ENCODE data around the gene CACNA1A.
"Not testable (repeated sequence)": the region's sequence is repeated elsewhere in the genome, so short reads cannot be mapped to it uniquely, and the experiment has no call there.

Gene CACNA1A

DNA sequence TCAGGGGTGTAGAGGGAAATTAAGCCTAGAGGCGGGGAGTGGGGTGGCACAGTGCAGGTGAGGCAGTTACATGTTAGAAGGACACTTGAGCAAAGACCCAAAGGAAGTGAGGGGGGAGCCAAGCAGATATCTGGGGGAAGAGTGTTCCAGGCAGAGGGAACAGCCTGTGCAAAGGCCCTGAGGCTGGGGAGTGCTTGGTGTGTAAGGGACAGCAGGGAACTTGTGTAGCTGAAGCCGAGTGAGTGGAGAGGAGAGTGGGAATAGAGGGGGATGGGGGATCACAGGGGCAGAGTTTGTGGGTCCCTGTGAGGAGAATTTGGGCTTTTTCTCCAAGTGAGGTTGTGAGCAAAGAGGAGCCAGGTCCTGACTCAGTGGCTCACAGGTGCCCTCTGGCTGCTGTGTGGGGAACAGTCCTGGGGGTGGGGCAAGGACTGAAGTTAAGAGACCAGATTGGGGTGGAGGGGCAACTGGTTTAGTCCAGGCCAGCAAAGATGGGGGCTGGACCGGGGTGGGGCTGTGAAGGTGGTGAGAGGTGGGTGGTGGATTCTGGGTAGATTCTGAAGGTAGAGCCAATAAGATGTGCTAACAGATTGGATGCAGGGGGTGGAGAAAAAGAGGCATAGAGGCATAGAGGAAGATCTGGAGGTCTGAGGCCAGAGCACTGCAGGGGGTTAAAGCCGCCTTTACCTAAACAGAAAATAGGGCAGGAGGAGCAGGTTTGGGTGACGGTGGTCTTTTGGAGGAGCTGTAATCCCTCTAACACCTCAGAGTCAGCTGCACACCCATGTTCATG, 75.3 kb downstream of the CACNA1A start:
- no peak for TF ChIP-seq BHLHE40 (IDR thresholded peaks at IDR 0.05; ENCODE audit: borderline replicate concordance)
- TF ChIP-seq, protein P1, sequence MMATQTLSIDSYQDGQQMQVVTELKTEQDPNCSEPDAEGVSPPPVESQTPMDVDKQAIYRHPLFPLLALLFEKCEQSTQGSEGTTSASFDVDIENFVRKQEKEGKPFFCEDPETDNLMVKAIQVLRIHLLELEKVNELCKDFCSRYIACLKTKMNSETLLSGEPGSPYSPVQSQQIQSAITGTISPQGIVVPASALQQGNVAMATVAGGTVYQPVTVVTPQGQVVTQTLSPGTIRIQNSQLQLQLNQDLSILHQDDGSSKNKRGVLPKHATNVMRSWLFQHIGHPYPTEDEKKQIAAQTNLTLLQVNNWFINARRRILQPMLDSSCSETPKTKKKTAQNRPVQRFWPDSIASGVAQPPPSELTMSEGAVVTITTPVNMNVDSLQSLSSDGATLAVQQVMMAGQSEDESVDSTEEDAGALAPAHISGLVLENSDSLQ (IDR thresholded peaks at IDR 0.05) = no peak
- no peak for TF ChIP-seq HDGF (IDR thresholded peaks at IDR 0.05; ENCODE audit: borderline replicate concordance)
- TF ChIP-seq FOXM1 (IDR thresholded peaks at IDR 0.05; ENCODE audit: borderline replicate concordance) = no peak
- TF ChIP-seq SP1 (IDR thresholded peaks at IDR 0.05) = no peak
- no peak for TF ChIP-seq FOXK2 (IDR thresholded peaks at IDR 0.05)
- no peak for TF ChIP-seq ZNF384 (IDR thresholded peaks at IDR 0.05)
- TF ChIP-seq NFRKB (IDR thresholded peaks at IDR 0.05) = no peak
- TF ChIP-seq L3MBTL2 (conservative IDR thresholded peaks at IDR 0.05) = no peak
- no peak for TF ChIP-seq SUZ12 (IDR thresholded peaks at IDR 0.05)
- TF ChIP-seq CTBP1 (IDR thresholded peaks at IDR 0.05; ENCODE audit: borderline replicate concordance) = no peak
- TF ChIP-seq FOXA1 (IDR thresholded peaks at IDR 0.05) = no peak
- TF ChIP-seq ARNT (IDR thresholded peaks at IDR 0.05) = no peak
- no peak for TF ChIP-seq LEF1 (IDR thresholded peaks at IDR 0.05; ENCODE audit: borderline replicate concordance)
- no peak for TF ChIP-seq ELF4 (IDR thresholded peaks at IDR 0.05)
- TF ChIP-seq TARDBP (IDR thresholded peaks at IDR 0.05) = no peak
- ChIA-PET POLR2A (no interaction called here), CTCF (interaction anchor here (0.5 to 0.7 kb wide), 2 partner anchors 48 to 285 kb away, joined by 4 to 5 read pairs; no protein-coding TSS in a partner anchor)
- peak; percentile 50 for DNase-seq (ENCODE audit: extremely low spot score)

DNA sequence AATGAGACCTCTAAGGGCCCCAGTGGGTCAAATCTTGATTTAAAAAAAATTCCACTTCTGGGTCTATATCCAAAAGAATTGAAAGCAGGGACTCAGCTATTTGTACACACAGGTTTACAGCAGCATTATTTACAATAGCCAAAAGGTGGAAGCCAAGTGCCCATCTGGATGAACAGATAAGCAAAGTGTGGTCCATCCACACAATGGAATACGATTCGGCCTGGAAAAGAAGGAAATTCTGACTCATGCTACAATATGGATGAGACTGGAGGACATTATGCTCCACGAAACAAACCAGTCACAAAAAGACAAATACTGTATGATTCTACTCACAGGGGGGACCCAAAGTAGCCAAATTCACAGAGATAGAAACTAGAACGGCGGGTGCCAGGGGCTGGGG, 76.7 kb downstream of the CACNA1A start:
- ChIA-PET CTCF (interaction anchor here (0.6 to 1.0 kb wide), 2 partner anchors 25 to 152 kb away, joined by 3 read pairs; no protein-coding TSS in a partner anchor), POLR2A (interaction anchor here (0.6 kb wide), 1 partner anchor 310 kb away, joined by 3 read pairs; no protein-coding TSS in a partner anchor)
- no peak for TF ChIP-seq L3MBTL2 (conservative IDR thresholded peaks at IDR 0.05)
- no peak for TF ChIP-seq FOXM1 (IDR thresholded peaks at IDR 0.05; ENCODE audit: borderline replicate concordance)
- TF ChIP-seq ELF4 (IDR thresholded peaks at IDR 0.05) = no peak
- TF ChIP-seq HDGF (IDR thresholded peaks at IDR 0.05; ENCODE audit: borderline replicate concordance) = no peak
- TF ChIP-seq ARNT (IDR thresholded peaks at IDR 0.05) = no peak
- no peak for TF ChIP-seq FOXK2 (IDR thresholded peaks at IDR 0.05)
- no peak for TF ChIP-seq TARDBP (IDR thresholded peaks at IDR 0.05)
- no peak for TF ChIP-seq ZNF384 (IDR thresholded peaks at IDR 0.05)
- no peak for TF ChIP-seq SUZ12 (IDR thresholded peaks at IDR 0.05)
- no peak for TF ChIP-seq LEF1 (IDR thresholded peaks at IDR 0.05; ENCODE audit: borderline replicate concordance)
- TF ChIP-seq, protein P1 (IDR thresholded peaks at IDR 0.05) = no peak
- no peak for TF ChIP-seq NFRKB (IDR thresholded peaks at IDR 0.05)
- no peak for TF ChIP-seq CTBP1 (IDR thresholded peaks at IDR 0.05; ENCODE audit: borderline replicate concordance)
- TF ChIP-seq BHLHE40 (IDR thresholded peaks at IDR 0.05; ENCODE audit: borderline replicate concordance) = no peak
- TF ChIP-seq FOXA1 (IDR thresholded peaks at IDR 0.05) = no peak
- no peak for DNase-seq (ENCODE audit: extremely low spot score)

DNA sequence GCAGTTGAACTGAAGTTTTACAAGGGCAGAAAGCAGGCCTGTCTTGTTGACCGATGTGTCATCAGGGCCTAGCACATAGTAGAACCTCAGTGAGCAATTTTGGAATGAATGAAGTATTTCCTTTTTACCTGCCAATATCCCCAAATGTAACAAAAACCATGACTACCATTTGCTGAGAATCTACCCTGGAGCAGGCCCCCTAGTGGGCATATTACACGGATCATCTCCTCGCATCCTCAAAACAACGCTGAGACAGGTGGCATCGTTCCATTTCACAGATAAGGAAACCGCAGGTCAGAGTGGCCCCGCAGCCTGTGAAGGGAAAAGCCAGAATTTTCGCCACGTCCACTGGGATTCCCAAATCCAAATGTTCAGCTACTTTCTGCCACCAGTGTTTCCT, 77.9 kb downstream of the CACNA1A start:
- ChIA-PET CTCF (interaction anchor here (0.8 kb wide), 2 partner anchors 10 to 98 kb away, joined by 3 read pairs; no protein-coding TSS in a partner anchor), POLR2A (no interaction called here)
- TF ChIP-seq HDGF (IDR thresholded peaks at IDR 0.05; ENCODE audit: borderline replicate concordance) = no peak
- no peak for TF ChIP-seq ARNT (IDR thresholded peaks at IDR 0.05)
- TF ChIP-seq NFRKB (IDR thresholded peaks at IDR 0.05) = no peak
- no peak for TF ChIP-seq ELF4 (IDR thresholded peaks at IDR 0.05)
- TF ChIP-seq FOXA1 (IDR thresholded peaks at IDR 0.05) = no peak
- TF ChIP-seq, protein P1 (IDR thresholded peaks at IDR 0.05) = no peak
- TF ChIP-seq FOXM1 (IDR thresholded peaks at IDR 0.05; ENCODE audit: borderline replicate concordance) = no peak
- no peak for TF ChIP-seq LEF1 (IDR thresholded peaks at IDR 0.05; ENCODE audit: borderline replicate concordance)
- no peak for TF ChIP-seq SP1 (IDR thresholded peaks at IDR 0.05)
- peak; percentile 30 for DNase-seq (ENCODE audit: extremely low spot score)

DNA sequence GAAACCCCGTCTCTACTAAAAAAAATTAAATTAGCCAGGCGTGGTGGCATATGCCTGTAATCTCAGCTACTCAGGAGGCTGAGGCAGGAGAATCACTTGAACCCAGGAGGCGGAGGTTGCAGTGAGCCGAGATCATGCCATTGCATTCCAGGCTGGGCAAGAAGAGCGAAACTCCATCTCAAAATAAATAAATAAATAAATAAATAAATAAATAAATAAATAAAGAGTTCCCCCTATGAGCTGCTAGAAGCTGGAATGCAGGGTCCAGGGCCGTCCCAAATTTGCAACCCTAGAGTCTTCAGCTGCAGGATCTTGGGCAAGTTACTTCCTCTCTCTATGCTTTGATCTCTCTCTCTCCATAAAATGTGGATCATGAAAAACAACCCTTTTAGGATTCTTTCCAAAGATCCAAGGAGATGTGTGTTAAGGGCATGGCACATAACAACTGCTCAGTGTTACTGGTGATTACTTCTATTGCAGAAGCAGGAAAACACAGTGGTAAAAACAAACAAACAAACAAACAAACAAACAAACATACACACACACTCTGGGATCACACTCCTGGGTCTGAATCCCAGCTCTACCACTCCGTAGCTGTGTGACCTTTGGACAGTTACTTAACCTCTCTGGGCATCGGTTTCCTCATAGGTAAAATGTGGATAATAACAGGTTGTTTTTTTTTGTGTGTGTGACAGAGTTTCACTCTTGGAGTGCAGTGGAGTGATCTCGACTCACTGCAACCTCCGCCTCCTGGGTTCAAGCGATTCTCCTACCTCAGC, 78.8 kb downstream of the CACNA1A start:
- CTCF ChIA-PET = interaction anchor here (0.7 to 0.8 kb wide), 2 partner anchors 18 to 88 kb away, joined by 3 to 4 read pairs; no protein-coding TSS in a partner anchor
- DNase-seq (ENCODE audit: extremely low spot score) = no peak
- POLR2A ChIA-PET = no interaction called here
- TF ChIP-seq FOXK2 (IDR thresholded peaks at IDR 0.05) (no peak), L3MBTL2 (conservative IDR thresholded peaks at IDR 0.05) (no peak), FOXA1 (IDR thresholded peaks at IDR 0.05) (no peak), HDGF (IDR thresholded peaks at IDR 0.05; ENCODE audit: borderline replicate concordance) (no peak), FOXM1 (IDR thresholded peaks at IDR 0.05; ENCODE audit: borderline replicate concordance) (no peak), TARDBP (IDR thresholded peaks at IDR 0.05) (no peak), SP1 (IDR thresholded peaks at IDR 0.05) (no peak)

DNA sequence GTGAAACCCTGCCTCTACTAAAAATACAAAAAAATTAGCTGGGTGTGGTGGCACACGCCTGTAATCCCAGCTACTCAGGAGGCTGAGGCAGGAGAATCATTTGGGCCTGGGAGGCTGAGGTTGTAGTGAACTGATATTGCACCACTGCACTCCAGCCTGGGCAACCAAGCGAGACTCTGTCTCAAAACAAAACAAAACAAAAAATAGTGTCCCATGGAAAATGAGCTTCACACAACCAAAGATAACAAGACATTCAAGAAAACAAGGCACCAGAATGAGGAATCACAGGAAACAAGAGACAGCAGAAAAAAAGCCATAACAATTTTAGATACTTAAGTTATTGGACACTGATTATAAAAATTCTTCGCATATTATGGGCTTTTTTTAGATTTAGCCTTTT, 80.4 kb downstream of the CACNA1A start:
- CTCF ChIA-PET = interaction anchor here (0.7 kb wide), 1 partner anchor 268 kb away, joined by 3 read pairs; no protein-coding TSS in a partner anchor
- DNase-seq (ENCODE audit: extremely low spot score); POLR2A ChIA-PET: not testable (repeated sequence)

DNA sequence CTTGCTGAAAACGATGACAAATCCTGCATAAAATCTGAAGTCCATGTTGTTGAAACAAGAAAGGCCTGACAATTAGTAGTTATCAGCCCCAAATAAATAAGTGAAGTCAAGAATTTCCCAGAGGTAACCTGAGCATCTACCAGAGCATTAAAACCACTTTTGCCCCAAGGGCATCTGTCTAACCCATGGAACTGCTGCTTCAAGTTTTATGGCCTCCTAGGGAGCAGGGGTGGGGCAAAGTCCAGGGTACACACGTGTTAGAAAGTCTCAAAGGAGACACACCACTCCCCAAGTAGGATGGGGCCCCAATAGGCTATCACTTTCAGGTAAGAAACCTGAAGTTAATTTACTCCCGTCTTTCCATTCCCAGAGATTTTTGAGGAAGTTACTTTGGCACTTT, 81.1 kb downstream of the CACNA1A start:
- DNase-seq (ENCODE audit: extremely low spot score) = no peak
- ChIA-PET CTCF (no interaction called here), POLR2A (no interaction called here)
- TF ChIP-seq ARNT (IDR thresholded peaks at IDR 0.05) (no peak), NFRKB (IDR thresholded peaks at IDR 0.05) (no peak), HDGF (IDR thresholded peaks at IDR 0.05; ENCODE audit: borderline replicate concordance) (no peak), LEF1 (IDR thresholded peaks at IDR 0.05; ENCODE audit: borderline replicate concordance) (no peak), FOXM1 (IDR thresholded peaks at IDR 0.05; ENCODE audit: borderline replicate concordance) (no peak), FOXK2 (IDR thresholded peaks at IDR 0.05) (no peak), FOXA1 (IDR thresholded peaks at IDR 0.05) (no peak), TARDBP (IDR thresholded peaks at IDR 0.05) (no peak), SP1 (IDR thresholded peaks at IDR 0.05) (no peak), SUZ12 (IDR thresholded peaks at IDR 0.05) (no peak), L3MBTL2 (conservative IDR thresholded peaks at IDR 0.05) (no peak), CTBP1 (IDR thresholded peaks at IDR 0.05; ENCODE audit: borderline replicate concordance) (no peak), ELF4 (IDR thresholded peaks at IDR 0.05) (no peak), ZNF384 (IDR thresholded peaks at IDR 0.05) (no peak), BHLHE40 (IDR thresholded peaks at IDR 0.05; ENCODE audit: borderline replicate concordance) (no peak)
- TF ChIP-seq, protein P1 (IDR thresholded peaks at IDR 0.05) = no peak
